Neural crest cell (in vitro differentiated cells): ENCODE data around the gene TFF2. TPM values are rescaled to one million over a fixed set of nuclear protein-coding genes. Genes with fewer than 3 reads are reported as not detected.

Source experiments
- DNase-seq: peaks from one replicate; pipeline ENCODE4 v3.0.0; 2021; ENCODE audit warnings: low read depth, mixed read lengths, low spot score
- H3K27ac Mint-ChIP-seq: one replicate; pipeline ENCODE4 v1.8.0; 2021; ENCODE audit warnings: mild to moderate bottlenecking, mixed read lengths; ENCODE audit not compliant: unreplicated experiment
- H3K27me3 Mint-ChIP-seq: 2 replicates; pipeline ENCODE4 v1.8.0; 2021; ENCODE audit warnings: low read depth, mild to moderate bottlenecking, mixed read lengths
- H3K36me3 Mint-ChIP-seq: 2 replicates; pipeline ENCODE4 v1.8.0; 2021; ENCODE audit warnings: low read depth, mild to moderate bottlenecking, mixed read lengths
- H3K4me1 Mint-ChIP-seq: 2 replicates; pipeline ENCODE4 v1.8.0; 2021; ENCODE audit warnings: mixed read lengths
- H3K4me3 Mint-ChIP-seq: one replicate; pipeline ENCODE4 v1.8.0; 2021; ENCODE audit warnings: mild to moderate bottlenecking, mixed read lengths
- H3K9me3 Mint-ChIP-seq: 2 replicates; pipeline ENCODE4 v1.8.0; 2021; ENCODE audit warnings: mixed read lengths
- total RNA-seq: library from RNA; stranded (reverse); gene quantifications from 2 replicates; pipeline ENCODE4 v1.2.1, GENCODE V29; 2021
- TF ChIP-seq, protein P1 (sequence below): fragments of 200-600 bp; sonication (generic); conservative IDR thresholded peaks from 2 replicates; pipeline ENCODE4 v1.5.0; 2021; ENCODE audit warnings: antibody characterized with exemption, mild to moderate bottlenecking

The TFF2 gene
- total RNA-seq, 1 donor from 2014 or later, result not detected

- TF ChIP-seq, protein P1, sequence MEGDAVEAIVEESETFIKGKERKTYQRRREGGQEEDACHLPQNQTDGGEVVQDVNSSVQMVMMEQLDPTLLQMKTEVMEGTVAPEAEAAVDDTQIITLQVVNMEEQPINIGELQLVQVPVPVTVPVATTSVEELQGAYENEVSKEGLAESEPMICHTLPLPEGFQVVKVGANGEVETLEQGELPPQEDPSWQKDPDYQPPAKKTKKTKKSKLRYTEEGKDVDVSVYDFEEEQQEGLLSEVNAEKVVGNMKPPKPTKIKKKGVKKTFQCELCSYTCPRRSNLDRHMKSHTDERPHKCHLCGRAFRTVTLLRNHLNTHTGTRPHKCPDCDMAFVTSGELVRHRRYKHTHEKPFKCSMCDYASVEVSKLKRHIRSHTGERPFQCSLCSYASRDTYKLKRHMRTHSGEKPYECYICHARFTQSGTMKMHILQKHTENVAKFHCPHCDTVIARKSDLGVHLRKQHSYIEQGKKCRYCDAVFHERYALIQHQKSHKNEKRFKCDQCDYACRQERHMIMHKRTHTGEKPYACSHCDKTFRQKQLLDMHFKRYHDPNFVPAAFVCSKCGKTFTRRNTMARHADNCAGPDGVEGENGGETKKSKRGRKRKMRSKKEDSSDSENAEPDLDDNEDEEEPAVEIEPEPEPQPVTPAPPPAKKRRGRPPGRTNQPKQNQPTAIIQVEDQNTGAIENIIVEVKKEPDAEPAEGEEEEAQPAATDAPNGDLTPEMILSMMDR, result no peak
- no peak overlapping the region for H3K4me3 Mint-ChIP-seq
- H3K27me3 Mint-ChIP-seq, result no peaks in the 10 kb centered on the region
- H3K9me3 Mint-ChIP-seq, result no peaks in the 10 kb centered on the region
- no peaks in the 10 kb centered on the region for H3K36me3 Mint-ChIP-seq
- peak overlapping the region; percentile 28 for H3K27ac Mint-ChIP-seq
- peaks cover 20% of the 10 kb centered on the region for H3K4me1 Mint-ChIP-seq
- no peak for DNase-seq
Observed at GRCh38 chr21:42396799-42397745, 46.3 kb upstream of the TFF2 start.

- Mint-ChIP-seq H3K36me3 (no peaks in the 10 kb centered on the region), H3K27ac (no peak within 1 kb of the TSS), H3K4me1 (peaks cover 23% of the 10 kb centered on the region), H3K4me3 (no peak within 1 kb of the TSS), H3K9me3 (no peaks in the 10 kb centered on the region), H3K27me3 (no peaks in the 10 kb centered on the region)
- TF ChIP-seq, protein P1, result no peak
- no peak for DNase-seq
Observed at GRCh38 chr21:42395905-42396651, 45.3 kb upstream of the TFF2 start, which contains the start of gene TMPRSS3. Gene TMPRSS3, minus strand, starts transcription at chr21:42396052. Its CDS starts 635 bp downstream, at chr21:42395417.

GRCh38 chr21:42395302-42395701, 44.5 kb upstream of the TFF2 start:
- no peak overlapping the region for H3K27ac Mint-ChIP-seq
- no peaks in the 10 kb centered on the region for H3K27me3 Mint-ChIP-seq
- no peak overlapping the region for H3K4me3 Mint-ChIP-seq
- TF ChIP-seq, protein P1, result no peak
- H3K9me3 Mint-ChIP-seq, result no peaks in the 10 kb centered on the region
- H3K36me3 Mint-ChIP-seq, result no peaks in the 10 kb centered on the region
- DNase-seq, result no peak
- peaks cover 23% of the 10 kb centered on the region for H3K4me1 Mint-ChIP-seq

- Mint-ChIP-seq H3K27ac (no peak overlapping the region), H3K9me3 (no peaks in the 10 kb centered on the region), H3K4me3 (no peak overlapping the region), H3K36me3 (no peaks in the 10 kb centered on the region), H3K4me1 (peaks cover 34% of the 10 kb centered on the region), H3K27me3 (peaks cover 3% of the 10 kb centered on the region)
- no peak for DNase-seq
- TF ChIP-seq, protein P1, result no peak
Observed at GRCh38 chr21:42393443-42393950, 42.7 kb upstream of the TFF2 start.

DNA sequence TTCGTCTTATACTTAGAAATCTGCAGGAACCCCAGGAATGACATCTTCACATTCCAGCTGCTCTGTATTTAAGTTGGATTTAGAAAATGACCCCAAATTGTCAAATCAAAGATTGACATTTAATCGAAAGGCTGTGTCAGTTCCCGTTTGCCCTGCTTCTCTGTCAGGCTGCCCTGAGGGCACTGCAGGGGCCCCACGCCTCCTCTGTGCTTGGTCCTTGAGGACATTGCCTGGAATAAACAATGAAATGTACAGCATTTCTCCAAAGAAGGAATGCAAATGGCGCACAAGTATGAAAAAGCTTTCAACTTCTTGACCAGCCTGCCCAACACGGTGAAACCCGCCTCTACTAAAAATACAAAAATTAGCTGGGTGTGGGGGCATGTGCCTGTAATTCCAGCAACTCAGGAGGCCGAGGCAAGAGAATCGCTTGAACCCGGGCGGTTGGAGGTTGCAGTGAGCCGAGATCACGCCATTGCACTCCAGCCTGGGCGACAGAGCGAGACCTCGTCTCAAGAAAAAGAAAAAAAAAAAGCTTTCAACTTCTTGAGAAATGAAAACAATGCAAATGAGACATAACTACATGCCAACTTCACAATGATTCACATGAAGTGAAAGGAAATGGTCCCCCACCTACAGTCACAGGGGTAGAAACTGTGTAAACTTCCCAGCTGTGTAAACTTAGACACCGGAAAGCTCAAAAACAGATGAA, 42.1 kb upstream of the TFF2 start:
- Mint-ChIP-seq H3K36me3 (no peaks in the 10 kb centered on the region), H3K9me3 (no peaks in the 10 kb centered on the region), H3K4me3 (no peak overlapping the region), H3K27me3 (peaks cover 3% of the 10 kb centered on the region), H3K27ac (no peak overlapping the region), H3K4me1 (peaks cover 30% of the 10 kb centered on the region)
- TF ChIP-seq, protein P1, result no peak
- DNase-seq, result no peak
